Measurements from ENCODE around the gene KCP. TPM values are rescaled to one million over a fixed set of nuclear protein-coding genes. Genes with fewer than 3 reads are reported as not detected.

The KCP gene
- total RNA-seq, 1 donor, result 1.1 TPM

- Histone ChIP-seq H4K20me1 (ENCODE audit: insufficient read depth, low read length) (no peaks in the 10 kb centered on the region), H3K27me3 (ENCODE audit: insufficient read depth, low read length) (peaks cover 21% of the 10 kb centered on the region), H2AFZ (ENCODE audit: low read length) (no peak overlapping the region), H3K4me2 (ENCODE audit: insufficient read depth, low read length) (no peak overlapping the region), H3K4me1 (ENCODE audit: insufficient read depth, low read length) (no peaks in the 10 kb centered on the region), H3K27ac (ENCODE audit: low read depth, low read length) (no peak overlapping the region), H3K9me3 (ENCODE audit: low read depth, low read length) (no peaks in the 10 kb centered on the region), H3K36me3 (ENCODE audit: insufficient read depth, low read length) (no peaks in the 10 kb centered on the region), H3K4me3 (ENCODE audit: insufficient read depth, low read length) (no peak overlapping the region), H3K79me2 (ENCODE audit: insufficient read depth, low read length) (no peaks in the 10 kb centered on the region)
- TF ChIP-seq CTCF (IDR thresholded peaks at IDR 0.05; ENCODE audit: extremely low read depth, low read depth, low read length), result no peak
- peak; percentile 30 for DNase-seq (ENCODE audit: insufficient read length, low spot score, missing footprints)
Observed at GRCh38 chr7:128931965-128932861, 21.7 kb upstream of the KCP start.

GRCh38 chr7:128931190-128931798 is 20.8 kb upstream of the KCP start:
- Histone ChIP-seq H2AFZ (ENCODE audit: low read length) (no peak overlapping the region), H3K27ac (ENCODE audit: low read depth, low read length) (no peak overlapping the region), H3K79me2 (ENCODE audit: insufficient read depth, low read length) (no peaks in the 10 kb centered on the region), H3K4me1 (ENCODE audit: insufficient read depth, low read length) (no peaks in the 10 kb centered on the region), H3K36me3 (ENCODE audit: insufficient read depth, low read length) (no peaks in the 10 kb centered on the region), H3K9me3 (ENCODE audit: low read depth, low read length) (no peaks in the 10 kb centered on the region), H3K27me3 (ENCODE audit: insufficient read depth, low read length) (peaks cover 19% of the 10 kb centered on the region), H3K4me2 (ENCODE audit: insufficient read depth, low read length) (no peak overlapping the region), H4K20me1 (ENCODE audit: insufficient read depth, low read length) (no peaks in the 10 kb centered on the region), H3K4me3 (ENCODE audit: insufficient read depth, low read length) (no peak overlapping the region)
- no peak for TF ChIP-seq CTCF (IDR thresholded peaks at IDR 0.05; ENCODE audit: extremely low read depth, low read depth, low read length)
- no peak for DNase-seq (ENCODE audit: insufficient read length, low spot score, missing footprints)

- no peak overlapping the region for H3K4me2 ChIP-seq (ENCODE audit: insufficient read depth, low read length)
- H3K9me3 ChIP-seq (ENCODE audit: low read depth, low read length), result no peaks in the 10 kb centered on the region
- H3K79me2 ChIP-seq (ENCODE audit: insufficient read depth, low read length), result no peaks in the 10 kb centered on the region
- no peak overlapping the region for H3K4me3 ChIP-seq (ENCODE audit: insufficient read depth, low read length)
- no peaks in the 10 kb centered on the region for H3K4me1 ChIP-seq (ENCODE audit: insufficient read depth, low read length)
- peak; percentile 72 for DNase-seq (ENCODE audit: insufficient read length, low spot score, missing footprints)
- no peaks in the 10 kb centered on the region for H3K36me3 ChIP-seq (ENCODE audit: insufficient read depth, low read length)
- H4K20me1 ChIP-seq (ENCODE audit: insufficient read depth, low read length), result no peaks in the 10 kb centered on the region
- no peak overlapping the region for H3K27ac ChIP-seq (ENCODE audit: low read depth, low read length)
- H3K27me3 ChIP-seq (ENCODE audit: insufficient read depth, low read length), result peaks cover 18% of the 10 kb centered on the region
- TF ChIP-seq CTCF (IDR thresholded peaks at IDR 0.05; ENCODE audit: extremely low read depth, low read depth, low read length), result no peak
- no peak overlapping the region for H2AFZ ChIP-seq (ENCODE audit: low read length)
Observed at GRCh38 chr7:128928882-128929788, 18.6 kb upstream of the KCP start.
